K562 (cell line): ENCODE data around the gene TXNRD3. TPM values are rescaled to one million over a fixed set of nuclear protein-coding genes. Genes with fewer than 3 reads are reported as not detected.

Experiments
- ATAC-seq: fragments of 200-7000 bp; cut with Tn5 transposase; 3 replicates; pipeline ENCODE4 v1.9.1; 2020; ENCODE audit warnings: moderate library complexity
- BruUV-seq: library from RNA; stranded (reverse); fragments of 400-500 nt; replicated peaks from 2 replicates; lab custom pipeline; 2021; lab: Mats Ljungman, UMichigan
- CTCF ChIA-PET: fragments of 300-600 bp; formaldehyde crosslinking; extraction: SDS; loops from one replicate; lab custom pipeline; 2021; ENCODE audit warnings: low intra/inter-chr PET ratio; lab: Yijun Ruan, JAX
- POLR2A ChIA-PET: fragments of 300-600, 350-650 bp; sonication (Branson Sonifier 250); formaldehyde crosslinking; extraction: SDS; loops from one replicate; lab custom pipeline; 2021; ENCODE audit warnings: antibody characterized with exemption, inconsistent platforms; lab: Yijun Ruan, JAX
- DNase-seq, 4 experiments: peaks; one replicate each; pipeline versions ENCODE4 v3.0.0 to v3.0.0-alpha.2; 2011 to 2018; ENCODE audit warnings: low spot score in 3 of 4, mixed read lengths in 3 of 4; ENCODE audit errors: extremely low read depth in 1 of 4
- FAIRE-seq: peaks from 2 replicates; lab custom pipeline; 2011; peaks lifted over from hg19 to GRCh38; lab: Jason Lieb, UNC
- H2AFZ ChIP-seq: 2 replicates; pipeline ENCODE4 v1.6.0; 2011; ENCODE audit warnings: low read depth, low read length, control low read depth, inconsistent platforms
- H3K27ac ChIP-seq: fragments of 200-600 bp; 3 replicates; pipeline ENCODE4 v1.8.0; 2011; ENCODE audit warnings: low read depth, mild to moderate bottlenecking, control low read depth, inconsistent platforms, low read length, moderate library complexity, mixed read lengths; ENCODE audit errors: extremely low read depth
- H3K27me3 ChIP-seq, 2 experiments: fragments of 300-600 bp in 1 of 2; 2 replicates in 1 of 2; 3 replicates in 1 of 2; pipeline versions ENCODE4 v1.6.0 to v1.8.0; 2011; ENCODE audit warnings: inconsistent platforms in 2 of 2, low read length in 2 of 2, mild to moderate bottlenecking in 1 of 2, mixed read lengths in 1 of 2, moderate library complexity in 1 of 2; ENCODE audit not compliant: control insufficient read depth in 2 of 2, insufficient read depth in 2 of 2
- H3K36me3 ChIP-seq: fragments of 300-600 bp; 3 replicates; pipeline ENCODE4 v1.8.0; 2011; ENCODE audit warnings: mild to moderate bottlenecking, low read length, inconsistent platforms; ENCODE audit not compliant: control insufficient read depth, insufficient read depth
- H3K4me1 ChIP-seq, 2 experiments: fragments of 200-600 bp in 1 of 2; replicated peaks in 1 of 2; 2 replicates in 1 of 2; 3 replicates in 1 of 2; pipeline versions ENCODE4 v1.5.1 to v1.8.0; 2011; ENCODE audit warnings: inconsistent platforms in 2 of 2, low read length in 2 of 2, mild to moderate bottlenecking in 1 of 2, mixed read lengths in 1 of 2, moderate library complexity in 1 of 2; ENCODE audit not compliant: control insufficient read depth in 2 of 2, insufficient read depth in 2 of 2
- H3K4me2 ChIP-seq: 2 replicates; pipeline ENCODE4 v1.6.1; 2011; ENCODE audit warnings: low read length, control low read depth, inconsistent platforms, mixed read lengths; ENCODE audit not compliant: insufficient read depth
- H3K4me3 ChIP-seq: fragments of 200-600 bp; sonication (generic), shearing (Covaris generic); 2 replicates; pipeline ENCODE4 v1.5.1; 2016; ENCODE audit warnings: control low read depth, inconsistent platforms
- H3K79me2 ChIP-seq: fragments of 200-600 bp; 3 replicates; pipeline ENCODE4 v1.8.0; 2011; ENCODE audit warnings: low read length, inconsistent platforms; ENCODE audit not compliant: control insufficient read depth, insufficient read depth
- H3K9ac ChIP-seq, 2 experiments: 2 replicates each; pipeline versions ENCODE4 v1.6.0 to v1.6.1; 2011; ENCODE audit warnings: low read depth in 2 of 2, low read length in 2 of 2, control low read depth in 1 of 2, inconsistent platforms in 1 of 2, mild to moderate bottlenecking in 1 of 2, mixed read lengths in 1 of 2; ENCODE audit not compliant: insufficient read depth in 1 of 2
- H3K9me1 ChIP-seq: one replicate; pipeline ENCODE4 v1.6.0; 2011; ENCODE audit warnings: inconsistent platforms, mild to moderate bottlenecking, low read length, moderate library complexity; ENCODE audit not compliant: control insufficient read depth, insufficient read depth
- H3K9me3 ChIP-seq: replicated peaks from 2 replicates; pipeline ENCODE4 v1.5.1; 2011; ENCODE audit warnings: low read depth, low read length, inconsistent platforms; ENCODE audit not compliant: control insufficient read depth, insufficient read depth
- H4K20me1 ChIP-seq: replicated peaks from 2 replicates; pipeline ENCODE4 v1.6.1; 2011; ENCODE audit warnings: low read length, inconsistent platforms, mixed read lengths; ENCODE audit not compliant: control insufficient read depth, insufficient read depth
- CBX1 ChIP-seq: sonication (generic); IDR thresholded peaks from 2 replicates; pipeline ENCODE4 v1.6.1; 2016; ENCODE audit warnings: antibody characterized with exemption, low read depth, mild to moderate bottlenecking
- CBX2 ChIP-seq: fragments of 200-600 bp; sonication (generic); IDR thresholded peaks from one replicate; pipeline ENCODE4 v1.6.1; 2012; ENCODE audit warnings: mild to moderate bottlenecking, low read length, inconsistent platforms; ENCODE audit not compliant: insufficient read depth, poor library complexity, severe bottlenecking
- CCNT2 ChIP-seq: IDR thresholded peaks from 2 replicates; pipeline ENCODE4 v1.6.1; 2011; ENCODE audit warnings: borderline replicate concordance, low read depth, mild to moderate bottlenecking, moderate library complexity, mixed read lengths, low read length; ENCODE audit not compliant: insufficient read length; ENCODE audit errors: extremely low read depth
- ERF ChIP-seq: fragments of 450-650 bp; formaldehyde crosslinking; IDR thresholded peaks from 2 replicates; pipeline ENCODE4 v1.4.0; 2020; ENCODE audit warnings: mild to moderate bottlenecking, mixed read lengths
- ETS2 ChIP-seq: IDR thresholded peaks from 2 replicates; pipeline ENCODE4 v1.6.1; 2016; ENCODE audit warnings: borderline replicate concordance, missing genetic modification characterization, mild to moderate bottlenecking, moderate library complexity, missing compliant biosample characterization; ENCODE audit not compliant: poor library complexity, severe bottlenecking
- KDM4B ChIP-seq, 2 experiments: fragments of 450-650 bp in 1 of 2; sonication (generic) in 1 of 2; IDR thresholded peaks; 2 replicates each; pipeline ENCODE4 v1.6.1; 2016 to 2017; ENCODE audit warnings: borderline replicate concordance in 2 of 2, antibody characterized with exemption in 1 of 2, low read depth in 1 of 2, mild to moderate bottlenecking in 1 of 2
- MCM5 ChIP-seq: fragments of 450-650 bp; IDR thresholded peaks from 2 replicates; pipeline ENCODE4 v1.6.1; 2016; ENCODE audit warnings: low read depth
- NR1H2 ChIP-seq: sonication (generic); formaldehyde crosslinking; IDR thresholded peaks from 2 replicates; pipeline ENCODE4 v1.4.0; 2020; ENCODE audit warnings: mild to moderate bottlenecking, missing genetic modification reagents
- RHOXF2B ChIP-seq: fragments of 250-450 bp; sonication (Bioruptor Pico); conservative IDR thresholded peaks from 2 replicates; pipeline ENCODE4 v1.5.1; 2021
- ZFX ChIP-seq: sonication (generic); formaldehyde crosslinking; IDR thresholded peaks from 2 replicates; pipeline ENCODE4 v1.8.0; 2022; ENCODE audit warnings: mild to moderate bottlenecking, missing genetic modification reagents, moderate library complexity
- ZNF324 ChIP-seq: fragments of 250-450 bp; sonication (Bioruptor Pico); IDR thresholded peaks from 2 replicates; pipeline ENCODE4 v1.4.0; 2020; ENCODE audit warnings: mild to moderate bottlenecking
- ZNF449 ChIP-seq: fragments of 250-450 bp; sonication (Bioruptor Pico); IDR thresholded peaks from 2 replicates; pipeline ENCODE4 v1.8.0; 2022; ENCODE audit warnings: moderate library complexity, mild to moderate bottlenecking, inconsistent platforms
- WGBS: fragments of 100-300 bp; shearing (Covaris generic); methylation state at CpG from one replicate; pipeline ENCODE4 v1.1.6; 2016; ENCODE audit warnings: low coverage, mixed read lengths; ENCODE audit not compliant: insufficient coverage; ENCODE audit errors: missing lambda C conversion rate; 5-methylcytosine and 5-hydroxymethylcytosine counted together
- in situ Hi-C: fragments of 300-500 bp; cut with MboI; formaldehyde crosslinking; loops from 4 replicates; pipeline ENCODE4 v1.15.0; 2018; ENCODE audit warnings: inconsistent platforms, mixed read lengths
- intact Hi-C: fragments of 100-400 bp; cut with micrococcal nuclease; formaldehyde crosslinking; loops from 2 replicates; pipeline ENCODE4 v1.14.2; 2022
- polyA plus RNA-seq, 8 experiments: library from polyadenylated mRNA; depleted of rRNA in 4 of 8; stranded (reverse) in 5 of 8; unstranded in 3 of 8; fragments of >200 nt; fragmentation: Nextera tagmentation in 2 of 8; fragmentation: Illumina TruSeq in 1 of 8; extraction: Ambion mirVana in 2 of 8; extraction: Trizol in 1 of 8; gene quantifications; 2 replicates each; pipeline versions ENCODE4 v1.2.1 to v1.2.3, GENCODE V29; 2011 to 2014; ENCODE audit warnings: inconsistent platforms in 1 of 8, missing spikeins in 1 of 8
- total RNA-seq, 7 experiments: library from RNA; depleted of rRNA in 6 of 7; stranded (reverse); fragments of >200 nt in 6 of 7; fragmentation: Illumina TruSeq in 2 of 7; extraction: Trizol in 2 of 7; gene quantifications; 2 replicates each; pipeline versions ENCODE4 v1.2.1 to v1.2.3, GENCODE V29; 2011 to 2021; ENCODE audit warnings: low replicate concordance in 1 of 7
- TF ChIP-seq, protein P1 (sequence below): sonication (generic); formaldehyde crosslinking; IDR thresholded peaks from 2 replicates; pipeline ENCODE4 v1.8.0; 2023; ENCODE audit warnings: mild to moderate bottlenecking, missing genetic modification reagents
- TF ChIP-seq, protein P2 (sequence below): fragments of 450-650 bp; IDR thresholded peaks from 2 replicates; pipeline ENCODE4 v1.6.1; 2016; ENCODE audit warnings: antibody characterized with exemption
- TF ChIP-seq, protein P3 (sequence below): conservative IDR thresholded peaks from 2 replicates; pipeline ENCODE4 v1.6.1; 2011; ENCODE audit warnings: low read depth, mild to moderate bottlenecking, low read length; ENCODE audit not compliant: control insufficient read depth

TXNRD3 gene
- total and polyA plus RNA-seq, 9 of the 15 experiments (the other 6 are each of a cell fraction or from before 2014, with no cell fraction given) = 0.96 to 2.3 (median 1.7) TPM

DNA sequence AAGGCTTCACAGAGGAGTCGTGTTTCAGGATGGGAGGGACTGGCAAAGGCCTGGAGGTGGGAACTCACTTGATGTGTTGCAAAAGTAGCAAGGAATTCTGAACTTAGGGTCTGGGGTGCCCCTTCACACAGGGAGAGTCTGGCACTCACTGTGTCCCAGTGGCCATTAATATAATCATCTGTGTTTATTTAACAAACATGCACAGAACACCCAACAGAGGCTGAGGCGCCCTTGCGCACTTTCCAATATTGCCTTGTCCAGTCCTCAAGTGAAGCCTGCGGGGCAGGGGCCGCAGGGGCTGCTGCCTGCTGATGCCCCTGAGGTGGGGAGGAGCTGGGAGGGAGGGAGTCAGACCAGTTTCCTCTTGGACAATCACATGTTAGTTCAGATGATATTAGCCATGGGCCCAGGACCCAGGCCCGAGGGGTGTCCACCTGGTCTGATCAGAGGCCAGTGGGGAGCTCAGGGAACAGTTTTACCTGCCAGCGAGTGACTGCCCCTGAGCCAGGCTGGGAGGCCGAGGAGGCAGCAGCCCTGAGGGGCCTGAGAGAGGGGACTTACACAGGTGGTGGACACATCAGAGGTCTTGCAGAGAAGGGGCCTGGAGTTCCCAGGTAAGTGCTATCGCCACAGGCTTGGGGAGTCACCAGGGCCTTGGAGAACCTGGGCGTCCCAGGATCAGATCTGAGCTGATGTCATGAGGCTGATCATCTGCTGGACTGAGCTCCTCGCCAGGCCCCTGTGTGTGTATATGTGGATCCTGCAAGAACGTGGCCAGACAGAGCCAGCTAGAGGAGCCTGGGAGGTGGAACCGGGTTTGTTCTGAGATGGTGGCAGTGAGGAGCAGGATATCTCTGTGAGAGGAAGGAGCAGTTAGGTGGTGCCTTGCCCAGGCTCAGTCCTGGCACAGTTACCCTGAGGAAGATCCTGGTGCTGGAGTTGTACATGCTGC lies 13.8 kb upstream of the TXNRD3 start:
- BruUV-seq = no TSS peak
- intact Hi-C loops = loop anchor here (10.0 kb wide), 1 partner anchor 144 kb away; the partner anchor contains the start of gene CHST13
- peaks cover 0 to 27% of the 10 kb centered on the region in 2 experiments; a peak in 2 of 5 replicates for H3K27me3 ChIP-seq
- no peaks in the 10 kb centered on the region for H3K79me2 ChIP-seq
- no peaks in the 10 kb centered on the region for H3K4me1 ChIP-seq
- no peak overlapping the region for H3K4me2 ChIP-seq
- WGBS = 4% methylated on average over 11 of the region's 13 CpGs
- ATAC-seq (no peak), DNase-seq (no peak), FAIRE-seq (no peak)
- no peaks in the 10 kb centered on the region for H3K36me3 ChIP-seq
- H3K4me3 ChIP-seq = no peak overlapping the region
- ChIA-PET POLR2A (interaction anchor here (0.5 to 0.6 kb wide), 2 partner anchors 11 to 350 kb away, joined by 3 to 4 read pairs; no protein-coding TSS in a partner anchor), CTCF (no interaction called here)
- H2AFZ ChIP-seq = no peak overlapping the region
- in situ Hi-C loops = no loop called here
- no peaks in the 10 kb centered on the region for H3K9me1 ChIP-seq
- H3K9me3 ChIP-seq = no peaks in the 10 kb centered on the region
- H3K27ac ChIP-seq = no peak overlapping the region
- H3K9ac ChIP-seq = no peak overlapping the region
- no peaks in the 10 kb centered on the region for H4K20me1 ChIP-seq
- TF ChIP-seq KDM4B (IDR thresholded peaks at IDR 0.05; ENCODE audit: borderline replicate concordance in 2 of 2, low read depth in 1 of 2) (no peak), ETS2 (tag) (no peak), ZNF449 (CRISPR knock-in tag) (no peak), CCNT2 (no peak), ERF (CRISPR knock-in tag) (no peak), ZFX (CRISPR knock-in tag) (no peak), NR1H2 (no peak), MCM5 (no peak), CBX1 (no peak), CBX2 (no peak), ZNF324 (no peak), RHOXF2B (CRISPR knock-in tag) (no peak)
- TF ChIP-seq, protein P1, sequence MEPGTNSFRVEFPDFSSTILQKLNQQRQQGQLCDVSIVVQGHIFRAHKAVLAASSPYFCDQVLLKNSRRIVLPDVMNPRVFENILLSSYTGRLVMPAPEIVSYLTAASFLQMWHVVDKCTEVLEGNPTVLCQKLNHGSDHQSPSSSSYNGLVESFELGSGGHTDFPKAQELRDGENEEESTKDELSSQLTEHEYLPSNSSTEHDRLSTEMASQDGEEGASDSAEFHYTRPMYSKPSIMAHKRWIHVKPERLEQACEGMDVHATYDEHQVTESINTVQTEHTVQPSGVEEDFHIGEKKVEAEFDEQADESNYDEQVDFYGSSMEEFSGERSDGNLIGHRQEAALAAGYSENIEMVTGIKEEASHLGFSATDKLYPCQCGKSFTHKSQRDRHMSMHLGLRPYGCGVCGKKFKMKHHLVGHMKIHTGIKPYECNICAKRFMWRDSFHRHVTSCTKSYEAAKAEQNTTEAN (CRISPR knock-in tag) = no peak
- TF ChIP-seq, protein P2, sequence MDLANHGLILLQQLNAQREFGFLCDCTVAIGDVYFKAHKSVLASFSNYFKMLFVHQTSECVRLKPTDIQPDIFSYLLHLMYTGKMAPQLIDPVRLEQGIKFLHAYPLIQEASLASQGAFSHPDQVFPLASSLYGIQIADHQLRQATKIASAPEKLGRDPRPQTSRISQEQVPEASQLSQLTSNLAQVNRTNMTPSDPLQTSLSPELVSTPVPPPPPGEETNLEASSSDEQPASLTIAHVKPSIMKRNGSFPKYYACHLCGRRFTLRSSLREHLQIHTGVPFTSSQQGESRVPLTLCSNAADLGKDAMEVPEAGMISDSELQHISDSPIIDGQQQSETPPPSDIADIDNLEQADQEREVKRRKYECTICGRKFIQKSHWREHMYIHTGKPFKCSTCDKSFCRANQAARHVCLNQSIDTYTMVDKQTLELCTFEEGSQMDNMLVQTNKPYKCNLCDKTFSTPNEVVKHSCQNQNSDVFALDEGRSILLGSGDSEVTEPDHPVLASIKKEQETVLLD = no peak
- TF ChIP-seq, protein P3, sequence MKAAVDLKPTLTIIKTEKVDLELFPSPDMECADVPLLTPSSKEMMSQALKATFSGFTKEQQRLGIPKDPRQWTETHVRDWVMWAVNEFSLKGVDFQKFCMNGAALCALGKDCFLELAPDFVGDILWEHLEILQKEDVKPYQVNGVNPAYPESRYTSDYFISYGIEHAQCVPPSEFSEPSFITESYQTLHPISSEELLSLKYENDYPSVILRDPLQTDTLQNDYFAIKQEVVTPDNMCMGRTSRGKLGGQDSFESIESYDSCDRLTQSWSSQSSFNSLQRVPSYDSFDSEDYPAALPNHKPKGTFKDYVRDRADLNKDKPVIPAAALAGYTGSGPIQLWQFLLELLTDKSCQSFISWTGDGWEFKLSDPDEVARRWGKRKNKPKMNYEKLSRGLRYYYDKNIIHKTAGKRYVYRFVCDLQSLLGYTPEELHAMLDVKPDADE = no peak
